PFSK-1 (cell line): ENCODE measurements around the gene LCN6.

Experiments used
- FOXP2 ChIP-seq: optimal IDR thresholded peaks from 2 replicates; pipeline ENCODE3; 2011; ENCODE audit warnings: borderline replicate concordance, control low read depth, inconsistent platforms; ENCODE audit not compliant: insufficient read depth; ENCODE audit errors: extremely low read length, extremely low read depth
- POLR2AphosphoS5 ChIP-seq: IDR thresholded peaks from 2 replicates; pipeline ENCODE4 v1.6.1; 2012; ENCODE audit warnings: low read depth, mild to moderate bottlenecking, control low read depth, low read length, moderate library complexity
- REST ChIP-seq, 2 experiments: IDR thresholded peaks; 2 replicates each; pipeline versions ENCODE4 v1.6.1 to v1.8.0; 2011 to 2012; ENCODE audit warnings: low read depth in 2 of 2, low read length in 2 of 2, control low read depth in 1 of 2, inconsistent platforms in 1 of 2, mild to moderate bottlenecking in 1 of 2, moderate library complexity in 1 of 2; ENCODE audit not compliant: insufficient read depth in 1 of 2
- SIN3A ChIP-seq: IDR thresholded peaks from 2 replicates; pipeline ENCODE4 v1.6.1; 2012; ENCODE audit warnings: mild to moderate bottlenecking, low read length, moderate library complexity, borderline replicate concordance; ENCODE audit not compliant: insufficient read depth
- TAF1 ChIP-seq: IDR thresholded peaks from 2 replicates; pipeline ENCODE4 v1.6.1; 2012; ENCODE audit warnings: low read length, control low read depth, borderline replicate concordance; ENCODE audit not compliant: insufficient read depth

LCN6 gene

GRCh38 chr9:136723362-136723976 lies 24.9 kb downstream of the LCN6 start:
- peak; percentile 9; the same call in 1 of the 2 replicates for TF ChIP-seq SIN3A
- no peak for TF ChIP-seq REST (IDR thresholded peaks at IDR 0.05; ENCODE audit: insufficient read depth in 1 of 2, low read depth in 2 of 2, low read length in 2 of 2)
- TF ChIP-seq POLR2AphosphoS5, result peak; percentile 64; the same call in 1 of the 2 replicates
- no peak for TF ChIP-seq TAF1
- TF ChIP-seq FOXP2, result no peak

- no peak for TF ChIP-seq FOXP2
- no peak for TF ChIP-seq SIN3A
- no peak for TF ChIP-seq REST (IDR thresholded peaks at IDR 0.05; ENCODE audit: insufficient read depth in 1 of 2, low read depth in 2 of 2, low read length in 2 of 2)
- no peak for TF ChIP-seq TAF1
- TF ChIP-seq POLR2AphosphoS5, result no peak
These were observed 25.4 kb downstream of the LCN6 start for GRCh38 chr9:136722969-136723356.

GRCh38 chr9:136722093-136722968 lies 26.0 kb downstream of the LCN6 start:
- TF ChIP-seq POLR2AphosphoS5 (peak; percentile 27), TAF1 (no peak)

GRCh38 chr9:136721339-136722092 lies 26.8 kb downstream of the LCN6 start:
- no peak for TF ChIP-seq TAF1
- peak; percentile 51; the same call in 1 of the 2 replicates for TF ChIP-seq POLR2AphosphoS5

GRCh38 chr9:136720898-136721338 lies 27.4 kb downstream of the LCN6 start:
- TF ChIP-seq REST (IDR thresholded peaks at IDR 0.05; ENCODE audit: insufficient read depth in 1 of 2, low read depth in 2 of 2, low read length in 2 of 2), result no peak
- no peak for TF ChIP-seq FOXP2
- no peak for TF ChIP-seq TAF1
- TF ChIP-seq POLR2AphosphoS5, result no peak
- TF ChIP-seq SIN3A, result no peak
